CD8-positive, alpha-beta memory T cell (primary cell): ENCODE results near the gene EDEM1. TPM values are rescaled to one million over a fixed set of nuclear protein-coding genes. Genes with fewer than 3 reads are reported as not detected.

Source experiments
- CTCF ChIA-PET: fragments of 350-600 bp; sonication (Branson Sonifier 250); formaldehyde crosslinking; loops from one replicate; lab custom pipeline; 2021; ENCODE audit warnings: antibody characterized with exemption; lab: Charles Lee
- POLR2A ChIA-PET: fragments of 350-600 bp; sonication (Branson Sonifier 250); formaldehyde crosslinking; loops from one replicate; lab custom pipeline; 2021; ENCODE audit warnings: antibody characterized with exemption; lab: Charles Lee
- DNase-seq, 5 donors: peaks; one replicate each; pipeline versions ENCODE4 v3.0.0 to v3.0.0-alpha.2; 2020 to 2022; ENCODE audit warnings: mixed read lengths in 1 of 5
- H3K27ac ChIP-seq: one replicate; pipeline ENCODE4 v1.7.0; 2013; ENCODE audit warnings: low read depth, mild to moderate bottlenecking, low read length, moderate library complexity
- H3K27me3 ChIP-seq: 2 replicates; pipeline ENCODE4 v1.7.0; 2013; ENCODE audit warnings: low read length, mild to moderate bottlenecking; ENCODE audit not compliant: insufficient read depth, poor library complexity, severe bottlenecking
- H3K36me3 ChIP-seq: 2 replicates; pipeline ENCODE4 v1.7.0; 2013; ENCODE audit warnings: mild to moderate bottlenecking, low read length, moderate library complexity; ENCODE audit not compliant: insufficient read depth
- H3K4me1 ChIP-seq: 2 replicates; pipeline ENCODE4 v1.7.0; 2013; ENCODE audit warnings: mild to moderate bottlenecking, low read length, moderate library complexity; ENCODE audit not compliant: insufficient read depth
- H3K4me3 ChIP-seq: 2 replicates; pipeline ENCODE4 v1.7.0; 2013; ENCODE audit warnings: mild to moderate bottlenecking, low read length
- H3K9me3 ChIP-seq: 2 replicates; pipeline ENCODE4 v1.7.0; 2013; ENCODE audit warnings: mild to moderate bottlenecking, low read length
- H3K27ac Mint-ChIP-seq, 8 donors: one replicate each; pipeline ENCODE4 v1.8.0; 2020 to 2021; ENCODE audit warnings: mixed read lengths in 8 of 8, mild to moderate bottlenecking in 6 of 8, inconsistent platforms in 3 of 8, moderate library complexity in 3 of 8
- H3K27me3 Mint-ChIP-seq, 2 donors: one replicate each; pipeline ENCODE4 v1.8.0; 2020 to 2021; ENCODE audit warnings: mixed read lengths in 2 of 2, mild to moderate bottlenecking in 1 of 2, moderate library complexity in 1 of 2
- H3K36me3 Mint-ChIP-seq, 3 donors: one replicate each; pipeline ENCODE4 v1.8.0; 2020 to 2021; ENCODE audit warnings: mixed read lengths in 3 of 3, inconsistent platforms in 1 of 3, mild to moderate bottlenecking in 1 of 3
- H3K4me1 Mint-ChIP-seq, 3 donors: one replicate each; pipeline ENCODE4 v1.8.0; 2020 to 2021; ENCODE audit warnings: mixed read lengths in 3 of 3, inconsistent platforms in 1 of 3, mild to moderate bottlenecking in 1 of 3
- H3K4me3 Mint-ChIP-seq, 7 donors: one replicate each; pipeline ENCODE4 v1.8.0; 2020 to 2021; ENCODE audit warnings: mixed read lengths in 7 of 7, mild to moderate bottlenecking in 6 of 7, moderate library complexity in 4 of 7, inconsistent platforms in 2 of 7
- H3K9me3 Mint-ChIP-seq, 5 donors: one replicate each; pipeline ENCODE4 v1.8.0; 2020 to 2022; ENCODE audit warnings: mixed read lengths in 5 of 5, mild to moderate bottlenecking in 3 of 5, moderate library complexity in 2 of 5, inconsistent platforms in 1 of 5
- polyA plus RNA-seq: library from polyadenylated mRNA; unstranded; fragments of 300-500 nt; fragmentation: Illumina TruSeq; gene quantifications from one replicate; pipeline ENCODE4 v1.2.3, GENCODE V29; 2021
- total RNA-seq, 2 experiments: library from RNA; stranded (reverse); gene quantifications; one replicate each; pipeline ENCODE4 v1.2.3, GENCODE V29; 2021

The EDEM1 gene
- total and polyA plus RNA-seq, 3 experiments from 2014 or later: 39.7 to 121 (median 120) TPM

GRCh38 chr3:5217824-5218595 is 30.5 kb downstream of the EDEM1 start:
- ChIA-PET POLR2A (no interaction called here), CTCF (interaction anchor here (0.7 to 1.5 kb wide), 2 partner anchors 21 to 30 kb away, joined by 3 read pairs; no protein-coding TSS in a partner anchor)
- peaks cover 0 to 2% of the 10 kb centered on the region in 2 donors for H3K27me3 Mint-ChIP-seq
- peak overlapping the region in 7 of 8 donors; percentile 23 to 63 (median 42) for H3K27ac Mint-ChIP-seq
- peaks cover 18 to 71% (median 25%) of the 10 kb centered on the region in 3 donors for H3K36me3 Mint-ChIP-seq
- no peak overlapping the region for H3K27ac ChIP-seq
- no peak overlapping the region for H3K4me3 Mint-ChIP-seq
- H3K4me3 ChIP-seq: no peak overlapping the region
- H3K36me3 ChIP-seq: peaks cover 46% of the 10 kb centered on the region
- no peaks in the 10 kb centered on the region for H3K9me3 ChIP-seq
- DNase-seq: no peak
- no peaks in the 10 kb centered on the region for H3K9me3 Mint-ChIP-seq
- H3K27me3 ChIP-seq: no peaks in the 10 kb centered on the region
- H3K4me1 Mint-ChIP-seq: peaks cover 0 to 7% (median 0%) of the 10 kb centered on the region in 3 donors
- no peaks in the 10 kb centered on the region for H3K4me1 ChIP-seq

GRCh38 chr3:5218815-5219214 is 31.3 kb downstream of the EDEM1 start:
- Histone ChIP-seq H3K36me3 (peaks cover 39% of the 10 kb centered on the region), H3K4me1 (no peaks in the 10 kb centered on the region), H3K4me3 (no peak overlapping the region), H3K27ac (no peak overlapping the region), H3K27me3 (no peaks in the 10 kb centered on the region), H3K9me3 (no peaks in the 10 kb centered on the region)
- CTCF ChIA-PET: interaction anchor here (0.7 to 1.5 kb wide), 2 partner anchors 22 to 31 kb away, joined by 3 read pairs; no protein-coding TSS in a partner anchor
- Mint-ChIP-seq H3K36me3 (peaks cover 13 to 63% (median 21%) of the 10 kb centered on the region in 3 donors), H3K27me3 (peaks cover 0 to 2% of the 10 kb centered on the region in 2 donors), H3K9me3 (no peaks in the 10 kb centered on the region), H3K4me1 (peaks cover 0 to 7% (median 0%) of the 10 kb centered on the region in 3 donors), H3K4me3 (no peak overlapping the region), H3K27ac (peak overlapping the region in 6 of 8 donors; percentile 12 to 61 (median 41))
- no peak for DNase-seq
- POLR2A ChIA-PET: no interaction called here

- Histone ChIP-seq H3K27me3 (no peaks in the 10 kb centered on the region), H3K36me3 (peaks cover 35% of the 10 kb centered on the region), H3K9me3 (no peaks in the 10 kb centered on the region), H3K4me3 (no peak overlapping the region), H3K27ac (no peak overlapping the region), H3K4me1 (no peaks in the 10 kb centered on the region)
- CTCF ChIA-PET: interaction anchor here (1.5 kb wide), 1 partner anchor 22 kb away, joined by 3 read pairs; no protein-coding TSS in a partner anchor
- H3K4me3 Mint-ChIP-seq: no peak overlapping the region
- POLR2A ChIA-PET: no interaction called here
- peaks cover 0 to 7% (median 0%) of the 10 kb centered on the region in 3 donors for H3K4me1 Mint-ChIP-seq
- H3K27me3 Mint-ChIP-seq: peaks cover 0 to 2% of the 10 kb centered on the region in 2 donors
- H3K36me3 Mint-ChIP-seq: peaks cover 9 to 59% (median 20%) of the 10 kb centered on the region in 3 donors
- H3K9me3 Mint-ChIP-seq: no peaks in the 10 kb centered on the region
- peak overlapping the region in 2 of 8 donors; percentile 29 to 56 for H3K27ac Mint-ChIP-seq
- DNase-seq: no peak
Observed at GRCh38 chr3:5219216-5219615, 31.7 kb downstream of the EDEM1 start.

GRCh38 chr3:5220193-5220592 is 32.7 kb downstream of the EDEM1 start:
- ChIA-PET CTCF (no interaction called here), POLR2A (no interaction called here)
- Mint-ChIP-seq H3K9me3 (no peaks in the 10 kb centered on the region), H3K4me1 (peaks cover 0 to 4% (median 0%) of the 10 kb centered on the region in 3 donors), H3K4me3 (no peak overlapping the region), H3K27me3 (peaks cover 0 to 2% of the 10 kb centered on the region in 2 donors), H3K27ac (peak overlapping the region in 5 of 8 donors; percentile 44 to 86 (median 64)), H3K36me3 (peaks cover 3 to 49% (median 20%) of the 10 kb centered on the region in 3 donors)
- Histone ChIP-seq H3K4me3 (no peak overlapping the region), H3K9me3 (no peaks in the 10 kb centered on the region), H3K4me1 (no peaks in the 10 kb centered on the region), H3K36me3 (peaks cover 25% of the 10 kb centered on the region), H3K27ac (no peak overlapping the region), H3K27me3 (no peaks in the 10 kb centered on the region)
- DNase-seq: no peak

GRCh38 chr3:5220667-5221431 is 33.3 kb downstream of the EDEM1 start:
- no peak overlapping the region for H3K4me3 ChIP-seq
- H3K4me1 Mint-ChIP-seq: peaks cover 0 to 4% (median 0%) of the 10 kb centered on the region in 3 donors
- H3K27me3 ChIP-seq: no peaks in the 10 kb centered on the region
- peak overlapping the region in 1 of 7 donors; percentile 54 for H3K4me3 Mint-ChIP-seq
- no peaks in the 10 kb centered on the region for H3K9me3 ChIP-seq
- CTCF ChIA-PET: no interaction called here
- no peak overlapping the region for H3K27ac ChIP-seq
- no peak for DNase-seq
- H3K36me3 Mint-ChIP-seq: peaks cover 3 to 43% (median 14%) of the 10 kb centered on the region in 3 donors
- no peaks in the 10 kb centered on the region for H3K4me1 ChIP-seq
- H3K27ac Mint-ChIP-seq: peak overlapping the region in 3 of 8 donors; percentile 21 to 74 (median 48)
- H3K27me3 Mint-ChIP-seq: peaks cover 0 to 2% of the 10 kb centered on the region in 2 donors
- peaks cover 19% of the 10 kb centered on the region for H3K36me3 ChIP-seq
- no peaks in the 10 kb centered on the region for H3K9me3 Mint-ChIP-seq
- POLR2A ChIA-PET: no interaction called here

GRCh38 chr3:5221701-5222100 is 34.2 kb downstream of the EDEM1 start:
- Histone ChIP-seq H3K27ac (no peak overlapping the region), H3K9me3 (no peaks in the 10 kb centered on the region), H3K4me3 (no peak overlapping the region), H3K4me1 (no peaks in the 10 kb centered on the region), H3K36me3 (peaks cover 13% of the 10 kb centered on the region), H3K27me3 (no peaks in the 10 kb centered on the region)
- peak overlapping the region in 4 of 8 donors; percentile 56 to 90 (median 76) for H3K27ac Mint-ChIP-seq
- no peak for DNase-seq
- peaks cover 0 to 4% (median 0%) of the 10 kb centered on the region in 3 donors for H3K4me1 Mint-ChIP-seq
- no peaks in the 10 kb centered on the region for H3K9me3 Mint-ChIP-seq
- no peak overlapping the region for H3K4me3 Mint-ChIP-seq
- ChIA-PET POLR2A (no interaction called here), CTCF (no interaction called here)
- peaks cover 0 to 2% of the 10 kb centered on the region in 2 donors for H3K27me3 Mint-ChIP-seq
- peaks cover 2 to 36% (median 14%) of the 10 kb centered on the region in 3 donors for H3K36me3 Mint-ChIP-seq

- Mint-ChIP-seq H3K27me3 (peaks cover 0 to 2% of the 10 kb centered on the region in 2 donors), H3K4me3 (no peak overlapping the region), H3K9me3 (no peaks in the 10 kb centered on the region), H3K36me3 (peaks cover 0 to 29% (median 10%) of the 10 kb centered on the region in 3 donors), H3K27ac (peak overlapping the region in 3 of 8 donors; percentile 36 to 70 (median 50)), H3K4me1 (peaks cover 0 to 4% (median 0%) of the 10 kb centered on the region in 3 donors)
- no peak for DNase-seq
- ChIA-PET POLR2A (no interaction called here), CTCF (no interaction called here)
- Histone ChIP-seq H3K4me3 (no peak overlapping the region), H3K9me3 (no peaks in the 10 kb centered on the region), H3K27me3 (no peaks in the 10 kb centered on the region), H3K4me1 (no peaks in the 10 kb centered on the region), H3K36me3 (peaks cover 7% of the 10 kb centered on the region), H3K27ac (no peak overlapping the region)
Observed at GRCh38 chr3:5222283-5223005, 34.9 kb downstream of the EDEM1 start.
